Liver (tissue), 3 donors: ENCODE data around the gene PRDM5.

ENCODE experiments used
- RAD21 ChIP-seq, 2 donors: IDR thresholded peaks; 2 replicates each; pipeline ENCODE4 v1.6.1; 2016; ENCODE audit warnings: antibody characterized with exemption in 2 of 2, mild to moderate bottlenecking in 2 of 2
- TF ChIP-seq, protein P1 (sequence below): fragments of 150-350 bp; IDR thresholded peaks from 2 replicates; pipeline ENCODE4 v1.5.1; 2017; ENCODE audit warnings: improper control_type of control experiment, low read depth, low read length; ENCODE audit not compliant: missing input control
- donor health status: healthy.
- donor health status: healthy.

DNA sequence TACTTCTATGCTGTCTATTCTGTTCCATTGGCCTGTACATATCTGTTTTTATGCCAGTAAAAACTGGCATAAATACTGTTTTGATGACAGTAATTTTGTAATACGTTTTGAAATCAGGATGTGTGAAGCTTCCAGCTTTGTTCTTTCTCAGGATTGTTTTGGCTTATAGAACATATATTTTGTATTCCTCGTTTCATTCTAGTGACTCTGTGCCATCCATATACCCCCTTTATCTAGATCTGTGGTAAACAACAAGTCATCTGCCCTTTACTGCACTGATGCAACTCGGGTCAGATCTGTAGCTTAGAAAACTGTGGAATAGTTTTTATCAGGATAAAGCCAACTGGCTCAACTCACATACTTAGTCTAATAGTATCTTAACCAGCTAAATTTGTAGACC lies 233.7 kb downstream of the PRDM5 start:
- TF ChIP-seq, protein P1, sequence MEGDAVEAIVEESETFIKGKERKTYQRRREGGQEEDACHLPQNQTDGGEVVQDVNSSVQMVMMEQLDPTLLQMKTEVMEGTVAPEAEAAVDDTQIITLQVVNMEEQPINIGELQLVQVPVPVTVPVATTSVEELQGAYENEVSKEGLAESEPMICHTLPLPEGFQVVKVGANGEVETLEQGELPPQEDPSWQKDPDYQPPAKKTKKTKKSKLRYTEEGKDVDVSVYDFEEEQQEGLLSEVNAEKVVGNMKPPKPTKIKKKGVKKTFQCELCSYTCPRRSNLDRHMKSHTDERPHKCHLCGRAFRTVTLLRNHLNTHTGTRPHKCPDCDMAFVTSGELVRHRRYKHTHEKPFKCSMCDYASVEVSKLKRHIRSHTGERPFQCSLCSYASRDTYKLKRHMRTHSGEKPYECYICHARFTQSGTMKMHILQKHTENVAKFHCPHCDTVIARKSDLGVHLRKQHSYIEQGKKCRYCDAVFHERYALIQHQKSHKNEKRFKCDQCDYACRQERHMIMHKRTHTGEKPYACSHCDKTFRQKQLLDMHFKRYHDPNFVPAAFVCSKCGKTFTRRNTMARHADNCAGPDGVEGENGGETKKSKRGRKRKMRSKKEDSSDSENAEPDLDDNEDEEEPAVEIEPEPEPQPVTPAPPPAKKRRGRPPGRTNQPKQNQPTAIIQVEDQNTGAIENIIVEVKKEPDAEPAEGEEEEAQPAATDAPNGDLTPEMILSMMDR, result no peak
- TF ChIP-seq RAD21 (IDR thresholded peaks at IDR 0.05), result no peak
